Stimulated activated CD4-positive, alpha-beta T cell treated with anti-CD3 and anti-CD28 coated beads, Interleukin-2, amount 100 ng/mL, for 24 hours (primary cell): ENCODE results near the gene SPAST.
"Not testable (repeated sequence)": the region's sequence is repeated elsewhere in the genome, so short reads cannot be mapped to it uniquely, and the experiment has no call there.

ENCODE experiments used
- DNase-seq, 2 donors: peaks; one replicate each; pipeline ENCODE4 v3.0.0-alpha.2; 2020

Gene SPAST

GRCh38 chr2:32129086-32129485 is 65.7 kb downstream of the SPAST start:
- DNase-seq: no peak

- no peak for DNase-seq
Measured at GRCh38 chr2:32135409-32135808, 72.1 kb downstream of the SPAST start.

GRCh38 chr2:32136097-32136496 is 72.7 kb downstream of the SPAST start:
- no peak for DNase-seq

GRCh38 chr2:32151544-32151943 is 88.2 kb downstream of the SPAST start:
- not testable (repeated sequence) for DNase-seq

GRCh38 chr2:32159678-32160077 is 96.3 kb downstream of the SPAST start:
- no peak for DNase-seq

- DNase-seq: no peak
Measured at GRCh38 chr2:32161296-32161695, 97.9 kb downstream of the SPAST start.

GRCh38 chr2:32164254-32164653 is 100.9 kb downstream of the SPAST start:
- not testable (repeated sequence) for DNase-seq

DNA sequence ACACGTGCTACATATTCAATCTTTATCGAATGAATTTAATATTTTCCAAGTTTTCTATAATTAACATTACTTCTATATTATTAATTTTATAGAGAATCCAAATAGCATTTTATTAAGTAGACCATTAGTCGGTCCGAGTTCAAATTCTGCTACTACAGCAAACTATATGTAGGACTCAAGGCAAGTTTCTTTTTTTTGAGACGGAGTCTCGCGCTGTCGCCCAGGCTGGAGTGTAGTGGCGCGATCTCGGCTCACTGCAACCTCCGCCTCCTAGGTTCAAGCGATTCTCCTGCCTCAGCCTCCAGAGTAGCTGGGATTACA is 101.6 kb downstream of the SPAST start:
- DNase-seq: not testable (repeated sequence)

- DNase-seq: no peak
Measured at GRCh38 chr2:32166115-32166574, 102.8 kb downstream of the SPAST start.

DNA sequence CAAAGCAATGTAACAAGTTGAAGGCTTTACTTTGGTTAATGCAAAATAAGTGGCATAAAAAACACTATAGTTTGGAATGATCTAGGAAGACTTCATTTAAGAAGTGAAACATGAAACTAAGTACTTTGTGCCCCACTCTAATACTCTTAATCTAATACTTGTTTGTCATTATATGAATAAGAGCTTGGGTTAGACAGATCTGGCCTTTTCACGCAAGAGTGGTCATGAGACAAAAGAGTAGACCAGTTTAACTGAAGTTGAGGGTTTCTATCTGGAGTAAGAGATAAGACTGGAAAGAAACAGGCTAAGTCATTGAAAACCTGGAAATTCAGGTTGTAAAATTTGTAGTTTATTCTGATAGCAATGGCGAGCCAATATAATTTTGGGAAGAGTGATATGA is 105.2 kb downstream of the SPAST start:
- no peak for DNase-seq

DNA sequence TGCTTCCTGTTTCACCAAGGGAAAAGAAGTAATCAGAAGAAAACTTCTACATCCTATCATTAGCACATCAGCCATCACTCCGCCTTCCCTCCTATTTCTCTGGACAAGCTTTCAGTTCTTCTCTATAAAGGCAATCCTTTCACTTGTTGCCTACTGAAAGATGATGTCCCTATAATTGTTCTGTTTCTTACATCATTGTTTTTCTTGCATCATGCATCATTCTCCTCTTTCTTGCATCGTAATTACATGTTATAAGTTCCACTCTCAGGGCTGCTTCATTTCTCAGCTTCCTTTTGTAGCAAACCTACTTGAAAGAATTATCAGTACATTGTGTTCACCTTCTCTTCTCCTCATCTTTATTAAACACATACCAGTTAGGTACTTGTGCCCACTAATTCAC is 109.5 kb downstream of the SPAST start:
- DNase-seq: no peak

- no peak for DNase-seq
Measured at GRCh38 chr2:32182667-32183066, 119.3 kb downstream of the SPAST start.

DNA sequence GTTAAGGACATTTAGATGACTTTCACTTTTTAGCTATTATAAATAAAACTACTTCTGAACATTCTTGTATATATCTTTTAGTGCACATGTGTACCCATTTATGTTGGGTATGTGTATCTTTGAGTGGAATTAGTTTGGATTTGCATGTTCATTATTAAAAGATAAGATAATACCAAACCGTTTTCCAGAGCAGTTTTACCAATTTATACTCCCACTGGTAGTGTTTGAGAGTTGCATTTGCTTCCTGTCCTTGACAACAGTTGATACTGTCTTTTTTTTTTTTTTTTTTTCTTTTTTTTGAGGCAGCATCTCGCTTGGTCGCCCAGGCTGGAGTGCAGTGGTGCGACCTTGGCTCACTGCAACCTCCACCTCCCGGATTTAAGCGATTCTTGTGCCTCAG is 125.7 kb downstream of the SPAST start:
- no peak for DNase-seq

DNA sequence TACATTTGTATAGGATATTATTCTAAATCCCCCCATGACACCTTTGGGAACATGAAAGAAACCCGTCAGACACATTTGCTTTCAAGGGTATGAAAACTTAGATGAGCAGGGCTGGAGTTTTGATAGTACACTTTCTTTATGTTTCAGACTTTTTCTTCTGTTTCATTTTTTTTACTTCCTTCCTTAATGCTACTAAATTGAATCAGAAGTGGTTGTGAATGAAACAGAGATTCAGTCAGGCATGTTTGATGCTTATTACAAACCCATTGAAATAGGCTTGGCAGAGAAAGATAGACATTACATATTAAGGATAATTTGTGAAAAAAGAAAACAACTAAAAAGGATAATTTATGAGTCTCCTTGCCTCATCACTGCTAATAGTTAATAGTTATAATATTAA is 129.1 kb downstream of the SPAST start:
- no peak for DNase-seq

- DNase-seq: no peak
Measured at GRCh38 chr2:32200814-32201213, 137.5 kb downstream of the SPAST start.

GRCh38 chr2:32203428-32203827 is 140.1 kb downstream of the SPAST start:
- DNase-seq: not testable (repeated sequence)
